ENCODE data around the gene SLC22A15.
"Not testable (repeated sequence)": the region's sequence is repeated elsewhere in the genome, so short reads cannot be mapped to it uniquely, and the experiment has no call there.

The SLC22A15 gene

DNA sequence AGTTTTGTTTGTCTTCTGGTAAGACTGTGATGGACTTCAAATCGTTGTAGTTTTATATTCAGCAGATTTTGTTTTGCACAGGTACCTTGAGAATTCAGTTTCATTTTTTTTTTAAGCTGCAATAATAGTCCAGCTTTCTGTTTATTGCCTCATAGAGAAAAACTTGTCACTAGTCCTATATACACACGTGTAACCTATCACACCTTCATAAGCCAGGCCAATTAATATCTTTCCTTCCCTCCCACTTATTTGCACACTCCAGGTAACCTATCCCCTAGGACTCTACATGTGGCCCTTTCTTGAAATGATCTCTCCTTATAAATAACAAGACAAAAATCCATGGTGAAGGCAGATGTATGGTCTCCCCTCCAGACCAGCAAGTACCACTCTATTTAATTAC is 62.4 kb downstream of the SLC22A15 start:
- Histone ChIP-seq H3K4ac (ENCODE audit: low read depth in 1 of 2, low read length in 2 of 2) (no peak overlapping the region), H3K23ac (ENCODE audit: low read length in 2 of 2) (no peak overlapping the region), H3K14ac (ENCODE audit: low read length in 2 of 2) (no peak overlapping the region), H3K4me1 (ENCODE audit: control insufficient read depth, insufficient read depth, low read depth, low read length) (no peaks in the 10 kb centered on the region), H3K36me3 (ENCODE audit: control insufficient read depth in 1 of 2, insufficient read depth in 2 of 2, low read depth in 1 of 2, low read length in 2 of 2) (peaks cover 0 to 87% of the 10 kb centered on the region in 2 experiments), H2AFZ (ENCODE audit: low read depth, low read length) (no peak overlapping the region), H3K9ac (ENCODE audit: low read length) (no peak overlapping the region), H2BK15ac (ENCODE audit: low read depth, poor library complexity, severe bottlenecking) (no peak overlapping the region), H4K91ac (ENCODE audit: low read length) (no peak overlapping the region), H4K8ac (ENCODE audit: low read length) (no peak overlapping the region), H3K79me1 (replicated peaks; ENCODE audit: low read length, poor library complexity, severe bottlenecking) (peaks cover 1% of the 10 kb centered on the region), H3K18ac (ENCODE audit: low read depth in 1 of 2, low read length in 2 of 2) (no peak overlapping the region), H3K4me3 (ENCODE audit: insufficient read depth in 1 of 2, low read depth in 1 of 2, low read length in 2 of 2) (no peak overlapping the region), H2BK120ac (ENCODE audit: low read depth, low read length) (no peak overlapping the region), H2BK12ac (ENCODE audit: low read length in 2 of 2) (no peak overlapping the region), H3K27me3 (ENCODE audit: control insufficient read depth in 1 of 2, insufficient read depth in 1 of 2, low read length in 2 of 2) (no peaks in the 10 kb centered on the region), H3K9me3 (ENCODE audit: control insufficient read depth, low read length) (no peaks in the 10 kb centered on the region), H3K27ac (ENCODE audit: low read length, poor library complexity, severe bottlenecking) (no peak overlapping the region), H2AK5ac (ENCODE audit: low read length, severe bottlenecking) (no peak overlapping the region), H2BK5ac (ENCODE audit: low read depth, low read length, poor library complexity, severe bottlenecking) (no peak overlapping the region), H3K4me2 (ENCODE audit: low read length, poor library complexity, severe bottlenecking) (no peak overlapping the region)
- WGBS: 67% methylated on average over 1 of the region's 2 CpGs
- DNase-seq: no peak

DNA sequence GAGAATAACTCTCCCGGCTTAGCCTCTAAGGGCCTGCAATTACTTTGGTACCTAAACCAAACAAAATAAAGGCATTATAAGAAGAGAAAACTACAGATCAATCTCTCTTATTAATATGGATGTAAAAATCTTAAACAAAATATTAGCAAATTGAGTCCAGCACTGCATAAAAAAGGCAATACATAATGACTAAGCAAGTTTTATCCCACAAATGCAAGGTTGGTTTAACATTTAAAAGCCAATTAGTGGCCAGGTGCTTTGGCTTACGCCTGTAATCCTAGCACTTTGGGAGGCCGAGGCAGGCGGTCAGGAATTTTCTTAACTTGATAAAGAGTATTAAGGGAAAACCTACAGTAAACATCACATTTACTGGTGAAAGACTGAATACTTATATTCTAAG is 67.8 kb downstream of the SLC22A15 start:
- Histone ChIP-seq H3K9me3 (ENCODE audit: control insufficient read depth, low read length) (no peaks in the 10 kb centered on the region), H2AK5ac (ENCODE audit: low read length, severe bottlenecking) (no peak overlapping the region), H3K4me2 (ENCODE audit: low read length, poor library complexity, severe bottlenecking) (no peak overlapping the region), H2BK120ac (ENCODE audit: low read depth, low read length) (no peak overlapping the region), H3K27me3 (ENCODE audit: control insufficient read depth in 1 of 2, insufficient read depth in 1 of 2, low read length in 2 of 2) (no peaks in the 10 kb centered on the region), H3K9ac (ENCODE audit: low read length) (no peak overlapping the region), H3K4me1 (ENCODE audit: control insufficient read depth, insufficient read depth, low read depth, low read length) (no peaks in the 10 kb centered on the region), H3K36me3 (ENCODE audit: control insufficient read depth in 1 of 2, insufficient read depth in 2 of 2, low read depth in 1 of 2, low read length in 2 of 2) (peaks cover 8 to 50% of the 10 kb centered on the region in 2 experiments), H2BK5ac (ENCODE audit: low read depth, low read length, poor library complexity, severe bottlenecking) (no peak overlapping the region), H2AFZ (ENCODE audit: low read depth, low read length) (no peak overlapping the region), H3K79me1 (replicated peaks; ENCODE audit: low read length, poor library complexity, severe bottlenecking) (peaks cover 1% of the 10 kb centered on the region), H3K18ac (ENCODE audit: low read depth in 1 of 2, low read length in 2 of 2) (no peak overlapping the region), H3K4ac (ENCODE audit: low read depth in 1 of 2, low read length in 2 of 2) (no peak overlapping the region), H3K27ac (ENCODE audit: low read length, poor library complexity, severe bottlenecking) (no peak overlapping the region), H3K14ac (ENCODE audit: low read length in 2 of 2) (no peak overlapping the region), H2BK12ac (ENCODE audit: low read length in 2 of 2) (no peak overlapping the region), H3K23ac (ENCODE audit: low read length in 2 of 2) (no peak overlapping the region), H4K91ac (ENCODE audit: low read length) (no peak overlapping the region), H3K4me3 (ENCODE audit: insufficient read depth in 1 of 2, low read depth in 1 of 2, low read length in 2 of 2) (no peak overlapping the region), H4K8ac (ENCODE audit: low read length) (no peak overlapping the region), H2BK15ac (ENCODE audit: low read depth, poor library complexity, severe bottlenecking) (no peak overlapping the region)
- 100% methylated on average over 2 of the region's 4 CpGs for WGBS
- DNase-seq: no peak

DNA sequence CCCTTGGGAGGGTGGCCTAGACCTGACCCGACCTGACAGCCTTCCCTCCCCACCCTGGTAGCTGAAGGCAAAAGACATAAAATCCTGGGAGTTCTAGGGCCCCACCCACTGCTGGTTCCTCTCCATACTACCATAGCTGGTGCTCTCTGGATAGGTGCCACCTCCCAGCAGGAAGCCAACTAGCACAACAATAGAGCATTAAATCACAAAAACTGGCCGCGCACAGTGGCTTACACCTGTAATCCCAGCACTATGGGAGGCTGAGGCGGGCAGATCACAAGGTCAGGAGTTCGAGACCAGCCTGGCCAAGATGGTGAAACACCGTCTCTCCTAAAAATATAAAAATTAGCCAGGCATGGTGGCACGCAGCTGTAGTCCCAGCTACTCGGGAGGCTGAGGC is 70.6 kb downstream of the SLC22A15 start:
- 94% methylated on average over 8 of the region's 8 CpGs for WGBS
- H3K27me3 ChIP-seq (ENCODE audit: control insufficient read depth in 1 of 2, insufficient read depth in 1 of 2, low read length in 2 of 2); H4K91ac ChIP-seq (ENCODE audit: low read length); H3K4me1 ChIP-seq (ENCODE audit: control insufficient read depth, insufficient read depth, low read depth, low read length); H3K79me1 ChIP-seq (replicated peaks; ENCODE audit: low read length, poor library complexity, severe bottlenecking); H2BK15ac ChIP-seq (ENCODE audit: low read depth, poor library complexity, severe bottlenecking); DNase-seq; H3K9me3 ChIP-seq (ENCODE audit: control insufficient read depth, low read length); H2BK12ac ChIP-seq (ENCODE audit: low read length in 2 of 2); H2BK5ac ChIP-seq (ENCODE audit: low read depth, low read length, poor library complexity, severe bottlenecking); H3K4me2 ChIP-seq (ENCODE audit: low read length, poor library complexity, severe bottlenecking); H3K4ac ChIP-seq (ENCODE audit: low read depth in 1 of 2, low read length in 2 of 2); H2BK120ac ChIP-seq (ENCODE audit: low read depth, low read length); H3K27ac ChIP-seq (ENCODE audit: low read length, poor library complexity, severe bottlenecking); H3K18ac ChIP-seq (ENCODE audit: low read depth in 1 of 2, low read length in 2 of 2); H2AFZ ChIP-seq (ENCODE audit: low read depth, low read length); H4K8ac ChIP-seq (ENCODE audit: low read length); H2AK5ac ChIP-seq (ENCODE audit: low read length, severe bottlenecking); H3K23ac ChIP-seq (ENCODE audit: low read length in 2 of 2); H3K9ac ChIP-seq (ENCODE audit: low read length); H3K4me3 ChIP-seq (ENCODE audit: insufficient read depth in 1 of 2, low read depth in 1 of 2, low read length in 2 of 2); H3K14ac ChIP-seq (ENCODE audit: low read length in 2 of 2): not testable (repeated sequence)
- peaks cover 8 to 27% of the 10 kb centered on the region in 2 experiments for H3K36me3 ChIP-seq (ENCODE audit: control insufficient read depth in 1 of 2, insufficient read depth in 2 of 2, low read depth in 1 of 2, low read length in 2 of 2)

DNA sequence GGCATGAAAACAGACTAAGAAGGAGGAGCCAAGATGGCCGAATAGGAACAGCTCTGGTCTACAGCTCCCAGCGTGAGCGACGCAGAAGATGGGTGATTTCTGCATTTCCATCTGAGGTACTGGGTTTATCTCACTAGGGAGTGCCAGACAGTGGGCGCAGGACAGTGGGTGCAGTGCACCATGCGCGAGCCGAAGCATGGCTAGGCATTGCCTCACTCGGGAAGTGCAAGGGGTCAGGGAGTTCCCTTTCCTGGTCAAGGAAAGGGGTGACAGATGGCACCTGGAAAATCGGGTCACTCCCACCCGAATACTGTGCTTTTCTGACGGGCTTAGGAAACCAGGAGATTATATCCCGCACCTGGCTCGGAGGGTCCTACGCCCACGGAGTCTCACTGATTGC is 75.6 kb downstream of the SLC22A15 start:
- H2BK15ac ChIP-seq (ENCODE audit: low read depth, poor library complexity, severe bottlenecking); H4K8ac ChIP-seq (ENCODE audit: low read length); H3K27ac ChIP-seq (ENCODE audit: low read length, poor library complexity, severe bottlenecking); H3K79me1 ChIP-seq (replicated peaks; ENCODE audit: low read length, poor library complexity, severe bottlenecking); H3K27me3 ChIP-seq (ENCODE audit: control insufficient read depth in 1 of 2, insufficient read depth in 1 of 2, low read length in 2 of 2); H3K4me2 ChIP-seq (ENCODE audit: low read length, poor library complexity, severe bottlenecking); H3K14ac ChIP-seq (ENCODE audit: low read length in 2 of 2); H2BK5ac ChIP-seq (ENCODE audit: low read depth, low read length, poor library complexity, severe bottlenecking); H2BK12ac ChIP-seq (ENCODE audit: low read length in 2 of 2); H3K9ac ChIP-seq (ENCODE audit: low read length); H3K9me3 ChIP-seq (ENCODE audit: control insufficient read depth, low read length); H3K4me3 ChIP-seq (ENCODE audit: insufficient read depth in 1 of 2, low read depth in 1 of 2, low read length in 2 of 2); H3K4me1 ChIP-seq (ENCODE audit: control insufficient read depth, insufficient read depth, low read depth, low read length); H2AK5ac ChIP-seq (ENCODE audit: low read length, severe bottlenecking); H3K4ac ChIP-seq (ENCODE audit: low read depth in 1 of 2, low read length in 2 of 2); H2BK120ac ChIP-seq (ENCODE audit: low read depth, low read length); DNase-seq; H3K36me3 ChIP-seq (ENCODE audit: control insufficient read depth in 1 of 2, insufficient read depth in 2 of 2, low read depth in 1 of 2, low read length in 2 of 2); H2AFZ ChIP-seq (ENCODE audit: low read depth, low read length); H3K23ac ChIP-seq (ENCODE audit: low read length in 2 of 2); H3K18ac ChIP-seq (ENCODE audit: low read depth in 1 of 2, low read length in 2 of 2); H4K91ac ChIP-seq (ENCODE audit: low read length): not testable (repeated sequence)
- WGBS: 94% methylated on average over 16 of the region's 16 CpGs

All from mesenchymal stem cell (in vitro differentiated cells and primary cell).